C4-2B (cell line): ENCODE results near the gene SZRD1.

ENCODE experiments used
- H3K27ac ChIP-seq: fragments of 450-650 bp; 2 replicates; pipeline ENCODE4 v1.5.1; 2017
- CTCF ChIP-seq: fragments of 450-650 bp; conservative IDR thresholded peaks from 2 replicates; pipeline ENCODE4 v1.5.1; 2017; ENCODE audit warnings: mild to moderate bottlenecking
- ZFX ChIP-seq: fragments of 450-650 bp; IDR thresholded peaks from 2 replicates; pipeline ENCODE4 v1.6.1; 2017

The SZRD1 gene

DNA sequence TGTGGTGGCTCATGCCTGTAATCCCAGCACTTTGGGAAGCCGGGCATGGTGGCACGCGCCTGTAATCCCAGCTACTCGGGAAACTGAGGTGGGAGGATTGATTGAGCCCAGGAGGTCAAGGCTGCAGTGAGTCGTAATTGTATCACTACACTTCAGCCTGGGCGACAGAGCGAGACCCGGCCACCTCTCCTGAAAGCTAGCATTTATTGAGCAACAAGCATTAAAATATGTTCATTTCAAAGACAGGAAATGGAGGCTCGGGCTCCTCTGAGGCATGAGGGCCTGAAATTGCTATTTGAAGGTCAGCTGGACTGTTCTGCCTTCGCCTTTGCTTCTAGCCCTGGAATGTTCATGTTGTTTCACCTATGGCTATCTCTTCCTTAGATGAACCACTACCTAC, 35.7 kb downstream of the SZRD1 start:
- no peak overlapping the region for H3K27ac ChIP-seq
- TF ChIP-seq CTCF (no peak), ZFX (no peak)

- no peak overlapping the region for H3K27ac ChIP-seq
- TF ChIP-seq ZFX: no peak
- TF ChIP-seq CTCF: no peak
Observed at GRCh38 chr1:16405441-16405840, 38.4 kb downstream of the SZRD1 start.

DNA sequence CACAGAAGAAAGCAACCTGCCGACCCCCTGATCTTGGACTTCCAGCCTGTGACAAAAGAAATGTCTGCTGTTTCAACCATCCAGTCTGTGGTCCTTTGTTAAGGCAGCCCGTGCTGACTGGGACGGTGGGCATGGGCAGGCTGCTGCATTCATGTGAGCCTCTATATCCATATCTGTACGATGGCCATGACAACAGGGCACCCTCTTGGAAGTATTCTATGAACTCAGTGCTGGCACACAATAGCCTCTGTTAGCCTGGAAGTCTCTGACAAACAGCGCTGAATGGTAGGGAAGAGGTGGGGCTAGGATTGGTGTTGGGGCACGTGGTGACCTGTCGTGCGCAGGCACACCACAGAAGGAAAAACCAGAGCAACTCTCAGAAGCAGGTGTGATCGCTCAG, 39.8 kb downstream of the SZRD1 start:
- no peak overlapping the region for H3K27ac ChIP-seq
- no peak for TF ChIP-seq CTCF
- no peak for TF ChIP-seq ZFX

DNA sequence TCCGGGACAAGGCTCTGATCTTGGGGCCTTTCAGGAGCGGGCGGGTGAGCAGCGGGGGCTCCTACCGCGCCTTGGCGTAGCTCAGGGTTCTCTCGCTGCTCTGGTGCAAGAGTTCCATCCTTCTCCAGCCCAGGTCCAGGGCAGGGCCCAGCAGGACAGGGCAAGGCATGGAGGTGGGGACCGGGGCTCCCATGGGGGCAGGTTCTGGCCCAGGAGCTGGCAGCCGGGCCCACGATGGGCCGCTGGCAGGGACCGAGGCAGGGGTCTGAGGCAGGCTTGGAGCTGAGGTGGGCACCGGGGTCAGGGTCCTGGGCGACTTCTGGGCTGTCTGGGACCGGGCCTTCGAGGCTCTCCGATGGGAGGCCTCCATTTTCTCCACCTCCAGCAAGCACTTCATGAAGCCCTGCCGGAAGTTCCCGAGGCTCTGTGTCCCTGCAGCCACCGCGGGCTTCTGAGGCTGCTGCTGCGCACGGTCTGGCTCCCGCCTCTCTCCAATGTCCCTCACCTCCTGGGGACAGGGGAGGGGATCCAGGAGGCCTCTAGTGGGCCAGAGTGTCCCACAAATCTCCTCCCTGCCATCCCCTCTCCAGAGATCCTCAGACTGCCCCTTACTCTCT, 42.6 kb downstream of the SZRD1 start:
- TF ChIP-seq CTCF (no peak), ZFX (no peak)
- H3K27ac ChIP-seq: no peak overlapping the region

GRCh38 chr1:16410803-16411202, 43.8 kb downstream of the SZRD1 start:
- no peak overlapping the region for H3K27ac ChIP-seq
- no peak for TF ChIP-seq ZFX
- no peak for TF ChIP-seq CTCF

GRCh38 chr1:16413191-16413590, 46.1 kb downstream of the SZRD1 start:
- no peak overlapping the region for H3K27ac ChIP-seq
- no peak for TF ChIP-seq ZFX
- TF ChIP-seq CTCF: no peak

DNA sequence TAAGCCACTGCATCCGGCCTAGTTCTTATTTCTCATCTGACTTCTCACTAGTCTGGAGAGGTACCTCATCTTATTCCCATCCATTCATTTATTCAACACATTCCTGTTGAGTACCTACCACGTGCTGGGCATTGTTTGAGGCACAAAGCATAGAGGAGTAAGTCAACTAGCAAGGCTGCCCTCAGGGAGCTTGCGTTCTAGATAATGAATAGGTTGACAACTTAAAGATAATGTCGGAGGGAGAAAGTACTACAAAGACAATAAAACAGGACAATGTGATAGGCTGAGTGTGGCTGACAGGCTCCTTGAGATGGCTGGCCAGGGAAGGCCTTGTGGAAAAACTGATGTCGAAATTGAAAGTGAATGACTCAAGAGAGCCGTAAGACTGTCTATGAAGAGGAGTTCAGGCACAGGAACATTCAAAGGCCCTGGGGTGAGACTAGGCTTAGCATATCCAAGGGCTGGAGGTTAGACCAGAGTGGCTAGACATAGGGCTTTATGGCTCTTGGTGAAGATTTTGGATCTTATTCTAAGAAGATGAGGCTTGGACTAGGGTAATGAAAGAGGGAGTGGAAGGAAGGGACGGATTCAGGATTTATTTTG, 51.9 kb downstream of the SZRD1 start:
- no peak for TF ChIP-seq CTCF
- TF ChIP-seq ZFX: no peak
- no peak overlapping the region for H3K27ac ChIP-seq
